Measurements from ENCODE around the gene NFIL3. TPM values are rescaled to one million over a fixed set of nuclear protein-coding genes. Genes with fewer than 3 reads are reported as not detected.

Gene NFIL3
- total RNA-seq, 1 experiment from 2014 or later = 13.3 TPM

- BruUV-seq (replicated peaks) = no TSS peak
- Histone ChIP-seq H3K9me3 (ENCODE audit: control insufficient read depth, insufficient read depth, low read depth, low read length) (no peaks in the 10 kb centered on the region), H3K27me3 (ENCODE audit: control insufficient read depth, insufficient read depth, low read length) (no peaks in the 10 kb centered on the region), H3K27ac (ENCODE audit: low read length) (peak overlapping the region; percentile 91), H3K36me3 (ENCODE audit: control insufficient read depth, insufficient read depth, low read length) (no peaks in the 10 kb centered on the region; the same call in 1 of the 2 replicates), H3K4me3 (ENCODE audit: low read depth in 2 of 2, low read length in 2 of 2) (peak overlapping the region; percentile 15 to 82), H3K4me1 (ENCODE audit: control insufficient read depth, insufficient read depth, low read length) (peaks cover 28% of the 10 kb centered on the region)
- DNase-seq (ENCODE audit: low read depth, low spot score) (peak; percentile 92), ATAC-seq (no peak)
- POLR2A ChIA-PET = interaction anchor here (0.5 kb wide), 1 partner anchor 128 kb away, joined by 13 read pairs; no protein-coding TSS in a partner anchor
- in situ Hi-C loops (cut with HindIII; ENCODE audit: low pct_unique_long_range_greater_than_20kb, low sequenced_read_pairs) (no loop called here), intact Hi-C loops (cut with micrococcal nuclease; ENCODE audit: unreplicated experiment) (no loop called here)
- TF ChIP-seq SIN3A (IDR thresholded peaks at IDR 0.05; ENCODE audit: borderline replicate concordance, insufficient read depth, low read depth, low read length) (no peak), TCF7L2 (IDR thresholded peaks at IDR 0.05; ENCODE audit: low read depth, low read length) (no peak), REST (IDR thresholded peaks at IDR 0.05; ENCODE audit: insufficient read depth in 1 of 2, low read depth in 2 of 2, low read length in 1 of 2) (no peak), POLR2AphosphoS5 (IDR thresholded peaks at IDR 0.05; ENCODE audit: low read depth, low read length) (no peak)
- TF ChIP-seq, protein P1, sequence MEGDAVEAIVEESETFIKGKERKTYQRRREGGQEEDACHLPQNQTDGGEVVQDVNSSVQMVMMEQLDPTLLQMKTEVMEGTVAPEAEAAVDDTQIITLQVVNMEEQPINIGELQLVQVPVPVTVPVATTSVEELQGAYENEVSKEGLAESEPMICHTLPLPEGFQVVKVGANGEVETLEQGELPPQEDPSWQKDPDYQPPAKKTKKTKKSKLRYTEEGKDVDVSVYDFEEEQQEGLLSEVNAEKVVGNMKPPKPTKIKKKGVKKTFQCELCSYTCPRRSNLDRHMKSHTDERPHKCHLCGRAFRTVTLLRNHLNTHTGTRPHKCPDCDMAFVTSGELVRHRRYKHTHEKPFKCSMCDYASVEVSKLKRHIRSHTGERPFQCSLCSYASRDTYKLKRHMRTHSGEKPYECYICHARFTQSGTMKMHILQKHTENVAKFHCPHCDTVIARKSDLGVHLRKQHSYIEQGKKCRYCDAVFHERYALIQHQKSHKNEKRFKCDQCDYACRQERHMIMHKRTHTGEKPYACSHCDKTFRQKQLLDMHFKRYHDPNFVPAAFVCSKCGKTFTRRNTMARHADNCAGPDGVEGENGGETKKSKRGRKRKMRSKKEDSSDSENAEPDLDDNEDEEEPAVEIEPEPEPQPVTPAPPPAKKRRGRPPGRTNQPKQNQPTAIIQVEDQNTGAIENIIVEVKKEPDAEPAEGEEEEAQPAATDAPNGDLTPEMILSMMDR (IDR thresholded peaks at IDR 0.05) = no peak
- CTCF ChIA-PET = interaction anchor here (0.6 kb wide), 1 partner anchor 299 kb away, joined by 3 read pairs; no protein-coding TSS in a partner anchor
Measured at GRCh38 chr9:91419222-91420191, 4.1 kb downstream of the NFIL3 start.

GRCh38 chr9:91418215-91418610, 5.4 kb downstream of the NFIL3 start:
- Histone ChIP-seq H3K9me3 (ENCODE audit: control insufficient read depth, insufficient read depth, low read depth, low read length) (no peaks in the 10 kb centered on the region), H3K4me3 (ENCODE audit: low read depth in 2 of 2, low read length in 2 of 2) (no peak overlapping the region), H3K27ac (ENCODE audit: low read length) (peak overlapping the region; percentile 91), H3K27me3 (ENCODE audit: control insufficient read depth, insufficient read depth, low read length) (no peaks in the 10 kb centered on the region), H3K36me3 (ENCODE audit: control insufficient read depth, insufficient read depth, low read length) (no peaks in the 10 kb centered on the region; the same call in 1 of the 2 replicates), H3K4me1 (ENCODE audit: control insufficient read depth, insufficient read depth, low read length) (peaks cover 28% of the 10 kb centered on the region)
- no TSS peak for BruUV-seq (replicated peaks)
- POLR2A ChIA-PET = no interaction called here
- in situ Hi-C loops (cut with HindIII; ENCODE audit: low pct_unique_long_range_greater_than_20kb, low sequenced_read_pairs) = no loop called here
- TF ChIP-seq, protein P1 (IDR thresholded peaks at IDR 0.05) = no peak
- TF ChIP-seq SIN3A (IDR thresholded peaks at IDR 0.05; ENCODE audit: borderline replicate concordance, insufficient read depth, low read depth, low read length) (no peak), POLR2AphosphoS5 (IDR thresholded peaks at IDR 0.05; ENCODE audit: low read depth, low read length) (no peak), TCF7L2 (IDR thresholded peaks at IDR 0.05; ENCODE audit: low read depth, low read length) (no peak), REST (IDR thresholded peaks at IDR 0.05; ENCODE audit: insufficient read depth in 1 of 2, low read depth in 2 of 2, low read length in 1 of 2) (no peak)
- intact Hi-C loops (cut with micrococcal nuclease; ENCODE audit: unreplicated experiment) = no loop called here
- ATAC-seq = no peak
- no peak for DNase-seq (ENCODE audit: low read depth, low spot score)
- CTCF ChIA-PET = interaction anchor here (0.5 kb wide), 1 partner anchor 482 kb away, joined by 3 read pairs; no protein-coding TSS in a partner anchor

Data from Panc1 (cell line).